HepG2 (cell line): ENCODE measurements around the gene TM4SF5. TPM values are rescaled to one million over a fixed set of nuclear protein-coding genes. Genes with fewer than 3 reads are reported as not detected.

Experiments used
- EEA1 ChIP-seq: sonication (generic); formaldehyde crosslinking; IDR thresholded peaks from 2 replicates; pipeline ENCODE4 v1.5.1; 2020; ENCODE audit warnings: mild to moderate bottlenecking, missing genetic modification reagents, borderline replicate concordance
- HBP1 ChIP-seq: IDR thresholded peaks from 2 replicates; pipeline ENCODE4 v1.6.1; 2016; ENCODE audit warnings: low read depth, control low read depth
- ISX ChIP-seq: sonication (generic); formaldehyde crosslinking; conservative IDR thresholded peaks from 2 replicates; pipeline ENCODE4 v1.5.0; 2020; ENCODE audit warnings: missing genetic modification reagents
- NRL ChIP-seq: sonication (generic); formaldehyde crosslinking; IDR thresholded peaks from 2 replicates; pipeline ENCODE4 v1.5.0; 2020; ENCODE audit warnings: missing genetic modification reagents, mild to moderate bottlenecking, moderate library complexity, borderline replicate concordance
- PATZ1 ChIP-seq: sonication (generic); formaldehyde crosslinking; IDR thresholded peaks from 2 replicates; pipeline ENCODE4 v1.4.0; 2020; ENCODE audit warnings: missing genetic modification reagents
- POGK ChIP-seq: sonication (generic); formaldehyde crosslinking; conservative IDR thresholded peaks from 2 replicates; pipeline ENCODE4 v1.8.0; 2022; ENCODE audit warnings: mild to moderate bottlenecking, moderate library complexity, missing genetic modification reagents
- RNF2 ChIP-seq: fragments of 450-650 bp; conservative IDR thresholded peaks from 2 replicates; pipeline ENCODE4 v1.6.1; 2016; ENCODE audit warnings: low read depth
- TEAD3 ChIP-seq: optimal IDR thresholded peaks from 2 replicates; pipeline ENCODE3; 2016; ENCODE audit warnings: borderline replicate concordance
- TRAFD1 ChIP-seq: sonication (generic); formaldehyde crosslinking; IDR thresholded peaks from 2 replicates; pipeline ENCODE4 v1.5.1; 2020; ENCODE audit warnings: missing genetic modification reagents, mild to moderate bottlenecking, borderline replicate concordance
- ZBTB40 ChIP-seq, 2 experiments: fragments of 450-650 bp in 1 of 2; sonication (generic) in 1 of 2; formaldehyde crosslinking in 1 of 2; IDR thresholded peaks; 2 replicates each; pipeline versions ENCODE4 v1.6.1 to v1.8.0; 2016 to 2022; ENCODE audit warnings: antibody characterized with exemption in 1 of 2, mild to moderate bottlenecking in 1 of 2, missing genetic modification reagents in 1 of 2
- ZNF713 ChIP-seq: sonication (generic); formaldehyde crosslinking; IDR thresholded peaks from 2 replicates; pipeline ENCODE4 v1.4.0; 2020; ENCODE audit warnings: mild to moderate bottlenecking, missing genetic modification reagents
- polyA plus RNA-seq, 8 experiments: library from polyadenylated mRNA; depleted of rRNA in 3 of 8; stranded (reverse) in 7 of 8; unstranded in 1 of 8; fragments of >200 nt; fragmentation: Illumina TruSeq in 4 of 8; extraction: Trizol in 4 of 8; gene quantifications; 2 replicates each; pipeline versions ENCODE4 v1.2.1 to v1.2.3, GENCODE V29; 2011 to 2016; ENCODE audit warnings: low read depth in 4 of 8, missing spikeins in 1 of 8, mixed read lengths in 1 of 8; ENCODE audit not compliant: insufficient read depth in 1 of 8
- total RNA-seq, 5 experiments: library from RNA; depleted of rRNA; stranded (reverse); fragments of >200 nt; fragmentation: Illumina TruSeq; extraction: Trizol; gene quantifications; 2 replicates each; pipeline ENCODE4 v1.2.3, GENCODE V29; 2016; ENCODE audit warnings: low read depth in 1 of 5

Gene TM4SF5
- total and polyA plus RNA-seq, 2 of the 13 experiments (the other 11 are each of a cell fraction or from before 2014, with no cell fraction given), result 30.1 to 126 TPM

- TF ChIP-seq ZBTB40 (IDR thresholded peaks at IDR 0.05) (no peak), ZBTB40 (CRISPR knock-in tag; IDR thresholded peaks at IDR 0.05) (no peak), EEA1 (CRISPR knock-in tag) (no peak), ZNF713 (CRISPR knock-in tag) (no peak), TRAFD1 (CRISPR knock-in tag) (no peak), TEAD3 (CRISPR knock-in tag) (peak; percentile 100), ISX (CRISPR knock-in tag) (no peak), NRL (CRISPR knock-in tag) (no peak), HBP1 (CRISPR knock-in tag) (no peak), RNF2 (no peak), POGK (peak; percentile 49; the same call in 1 of the 2 replicates), PATZ1 (CRISPR knock-in tag) (peak; percentile 75)
Observed at GRCh38 chr17:4777969-4778760, 6.5 kb downstream of the TM4SF5 start (continued).
